GM19025 (cell line): ENCODE data around the gene FRMD4A.

Experiments used
- ATAC-seq: cut with Tn5 transposase; IDR thresholded peaks from one replicate; pipeline ENCODE4 v1.9.1; 2021; ENCODE audit warnings: mild to moderate bottlenecking, low read depth, moderate library complexity; ENCODE audit not compliant: unreplicated experiment

Gene FRMD4A

DNA sequence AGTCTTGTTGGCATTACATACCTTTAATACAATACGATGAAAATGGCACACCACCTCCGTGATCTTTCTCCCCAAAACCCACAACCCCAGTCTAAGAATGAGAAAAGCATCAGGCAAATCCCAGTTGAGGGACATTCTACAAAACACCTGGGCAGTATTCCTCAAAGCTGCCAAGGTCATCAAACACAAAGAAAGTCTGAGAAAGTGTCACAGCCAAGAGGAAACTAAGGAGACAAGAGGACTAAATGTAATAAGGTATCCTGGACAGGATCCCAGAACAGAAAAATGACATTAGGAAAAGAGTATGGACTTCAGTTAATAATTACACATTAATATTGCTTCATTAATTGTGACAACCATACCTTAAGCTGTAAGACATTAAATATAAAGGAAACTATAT lies 14.5 kb upstream of the FRMD4A start:
- ATAC-seq = no peak

DNA sequence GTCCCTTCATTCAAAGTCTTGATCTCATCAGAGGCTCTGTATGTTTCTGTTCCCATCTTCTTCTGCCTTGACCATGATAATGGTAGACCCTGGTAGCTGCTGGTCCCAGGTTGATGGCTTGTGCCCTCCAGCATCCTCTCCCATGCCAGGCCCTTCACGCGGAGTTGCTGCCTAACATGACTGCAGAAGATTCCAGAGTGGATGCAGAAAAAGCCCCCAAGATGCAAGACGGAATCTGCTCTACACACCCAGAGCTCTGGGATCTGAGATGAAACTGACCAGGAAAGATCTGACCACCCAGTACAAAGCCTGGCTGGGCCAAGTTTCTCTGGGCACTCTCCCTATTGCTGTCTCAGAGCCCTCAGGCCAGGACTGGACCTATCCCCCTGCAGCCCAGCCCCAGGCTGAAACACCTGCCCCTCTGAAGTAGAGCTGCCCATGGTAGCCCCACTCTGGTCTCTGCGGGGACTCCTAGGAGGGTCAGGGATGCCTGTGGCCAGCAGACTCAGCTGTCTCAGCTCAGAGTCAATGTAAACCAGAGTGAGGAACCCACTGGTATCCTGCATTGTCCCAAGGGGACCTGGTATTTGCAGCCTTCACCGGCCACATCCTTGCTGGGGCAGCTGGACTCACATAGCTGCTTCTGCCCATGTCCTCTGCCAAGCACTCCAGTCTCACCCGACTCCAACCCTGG lies 9.5 kb upstream of the FRMD4A start:
- no peak for ATAC-seq

DNA sequence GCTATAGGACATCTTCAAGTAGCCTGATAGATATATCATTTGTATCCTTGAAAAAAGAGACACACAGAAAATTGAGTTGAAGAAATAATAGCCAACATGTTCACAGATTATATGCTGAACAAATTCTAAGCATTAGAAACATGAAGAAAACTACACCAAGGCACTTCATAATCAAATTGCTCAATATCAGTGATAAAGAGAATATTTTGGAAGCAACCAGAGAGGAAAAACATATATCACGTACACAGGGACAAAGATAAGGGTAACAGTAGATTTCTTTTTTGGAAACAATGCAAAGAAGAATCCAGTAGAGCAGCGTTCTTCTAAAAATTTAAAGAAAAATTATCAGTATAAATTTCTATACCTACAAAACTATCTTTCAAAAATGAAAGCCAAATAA lies 6.0 kb upstream of the FRMD4A start:
- no peak for ATAC-seq

DNA sequence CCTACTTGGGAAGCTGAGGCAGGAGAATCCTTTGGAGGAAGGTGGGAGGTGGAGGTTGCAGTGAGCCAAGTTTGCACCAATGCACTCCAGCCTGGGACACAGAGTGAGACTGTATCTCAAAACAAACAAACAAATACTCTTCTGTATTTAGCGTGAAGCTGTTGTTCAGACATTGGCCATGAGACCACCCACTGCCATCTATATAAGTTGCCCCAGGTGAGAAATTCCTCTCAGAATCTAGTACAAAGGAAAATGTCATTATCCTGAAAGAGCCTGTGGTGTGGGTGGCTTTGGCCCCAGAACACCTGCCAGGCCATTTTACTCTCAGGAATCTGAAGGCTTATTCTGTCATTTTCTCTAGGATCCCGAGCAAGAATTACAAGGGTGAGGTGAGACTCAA lies 4.0 kb upstream of the FRMD4A start:
- ATAC-seq = no peak

DNA sequence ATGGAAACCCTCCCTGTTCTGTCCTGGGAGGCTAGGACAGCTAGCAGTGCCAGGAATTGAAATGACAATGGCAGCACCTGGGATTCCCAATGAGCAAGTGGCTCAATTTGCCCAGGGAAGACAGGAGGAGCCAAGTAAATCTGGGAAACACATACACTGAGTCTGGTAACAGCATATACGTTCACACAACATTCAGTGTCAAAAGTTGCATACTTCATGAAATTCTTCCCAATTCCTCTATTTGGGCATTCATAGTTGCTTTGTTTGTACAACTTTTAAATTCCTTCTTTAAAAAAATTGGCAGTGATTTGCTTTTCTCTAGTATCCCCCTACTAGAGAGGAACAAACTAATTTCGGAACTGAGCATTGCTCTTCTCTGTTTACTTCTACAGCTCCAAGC lies 2.9 kb upstream of the FRMD4A start:
- no peak for ATAC-seq

DNA sequence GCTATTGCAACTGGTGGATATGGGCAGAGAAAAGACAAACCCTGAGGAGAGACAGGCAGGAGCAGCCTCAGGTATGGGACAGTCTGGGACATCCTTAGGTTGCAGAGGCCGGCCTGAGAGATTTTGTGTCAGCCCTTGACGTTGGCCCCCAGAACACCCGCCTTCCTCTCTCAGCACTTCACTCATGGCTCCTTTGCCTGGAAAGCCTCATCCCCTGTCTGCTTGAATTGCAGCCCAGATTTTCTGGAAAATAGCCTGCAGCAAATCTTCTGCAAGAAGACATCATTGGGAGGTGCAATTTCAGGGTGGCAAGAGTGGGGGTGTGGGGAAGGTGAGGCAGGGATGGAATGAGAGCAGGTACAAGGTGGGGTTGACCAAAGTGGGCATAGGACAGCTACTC lies 2.2 kb upstream of the FRMD4A start:
- no peak for ATAC-seq

DNA sequence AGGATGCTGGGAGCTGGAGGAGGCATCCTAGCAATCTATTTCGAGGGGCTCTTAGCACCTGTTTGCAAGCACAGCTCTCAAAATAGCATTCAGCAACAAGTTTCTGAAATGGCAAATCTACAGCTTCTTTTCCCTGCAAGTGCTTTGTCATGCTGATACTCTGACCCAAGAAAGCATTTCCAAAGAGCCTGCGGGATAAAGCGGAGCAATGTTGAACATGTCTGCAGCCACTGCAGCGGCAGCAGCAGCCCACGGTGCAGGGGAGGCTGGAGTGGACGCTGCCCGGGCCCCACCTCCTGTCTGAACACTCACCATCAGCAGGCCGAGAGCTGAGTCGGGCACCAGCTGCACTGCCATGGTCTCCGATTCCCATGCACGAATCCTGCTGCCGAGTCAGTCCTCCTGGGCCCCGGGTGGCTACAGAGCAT lies 964 bp downstream of the FRMD4A start:
- no peak for ATAC-seq

DNA sequence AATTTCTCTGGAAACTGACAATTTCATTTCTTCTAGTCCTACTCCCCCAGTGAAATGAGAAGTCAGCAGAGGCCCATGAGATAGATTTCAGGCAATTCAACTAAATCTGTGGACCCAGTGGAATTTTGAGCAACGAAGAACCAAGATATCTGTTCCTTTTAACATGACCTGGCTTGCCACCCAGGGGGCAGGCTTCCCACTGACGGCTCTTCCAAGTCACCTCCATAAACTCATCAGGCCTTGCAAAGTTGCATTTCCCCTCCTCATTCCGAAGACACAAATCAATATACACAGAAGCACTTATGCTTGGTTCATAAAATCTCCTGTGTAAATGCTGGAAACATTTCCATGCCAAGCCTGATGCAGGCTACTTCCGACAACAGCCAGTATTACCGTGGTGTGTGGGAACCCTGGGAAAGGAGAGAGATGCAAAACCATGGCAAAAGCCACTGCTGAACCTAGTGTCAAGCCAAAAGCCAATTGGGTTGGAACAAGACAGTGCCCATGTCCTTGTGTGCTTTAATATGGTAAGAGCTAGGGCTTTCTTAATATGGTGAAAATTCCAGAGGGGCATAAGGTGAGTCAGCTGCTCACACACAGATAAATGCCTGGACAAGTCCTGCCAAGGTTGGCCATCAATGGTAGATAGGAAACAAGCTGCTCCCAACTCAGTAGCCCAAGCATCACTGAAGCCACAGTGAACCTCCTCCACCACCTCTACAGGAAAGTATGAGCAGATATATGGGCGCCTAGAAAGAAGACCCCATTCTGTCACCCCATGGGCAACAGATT lies 1.6 kb downstream of the FRMD4A start:
- ATAC-seq = no peak

DNA sequence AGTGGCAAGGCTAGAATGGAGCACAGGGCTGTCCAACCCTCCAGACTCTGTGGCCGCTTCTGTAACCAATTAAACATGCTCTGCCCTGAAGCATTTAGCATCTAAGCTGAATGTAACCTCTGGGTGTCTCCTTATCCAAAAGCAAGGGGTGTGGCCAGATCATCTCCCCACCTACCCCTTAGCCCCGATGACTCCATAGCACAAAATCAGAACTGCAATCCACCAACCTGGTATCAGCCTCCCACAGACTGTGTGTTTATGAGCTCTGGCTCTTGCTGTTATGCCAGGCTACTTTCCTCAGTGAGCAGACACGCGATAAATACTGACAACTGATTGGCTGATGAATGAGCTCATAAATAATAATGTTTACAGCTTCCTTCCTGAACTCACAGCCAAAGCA lies 3.2 kb downstream of the FRMD4A start:
- no peak for ATAC-seq

DNA sequence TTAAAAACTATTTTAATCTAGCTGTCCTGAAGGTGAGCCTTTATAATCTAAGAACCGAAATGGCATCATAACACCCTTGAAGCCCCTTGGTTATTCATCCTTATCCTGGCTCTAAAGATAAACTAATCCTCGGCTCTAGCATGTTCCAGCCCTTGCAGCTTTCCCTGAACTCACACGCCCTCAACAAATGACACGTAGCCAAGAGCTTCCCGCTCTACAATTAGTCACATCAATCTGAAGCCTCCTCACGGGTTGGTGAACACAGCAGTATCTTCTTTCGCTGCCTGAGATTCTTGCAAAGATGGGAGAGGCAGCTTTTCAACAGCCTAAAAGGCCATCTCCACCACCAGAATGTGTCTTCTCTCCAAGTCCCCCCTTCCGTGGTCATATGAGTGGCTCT lies 4.1 kb downstream of the FRMD4A start:
- ATAC-seq = no peak

DNA sequence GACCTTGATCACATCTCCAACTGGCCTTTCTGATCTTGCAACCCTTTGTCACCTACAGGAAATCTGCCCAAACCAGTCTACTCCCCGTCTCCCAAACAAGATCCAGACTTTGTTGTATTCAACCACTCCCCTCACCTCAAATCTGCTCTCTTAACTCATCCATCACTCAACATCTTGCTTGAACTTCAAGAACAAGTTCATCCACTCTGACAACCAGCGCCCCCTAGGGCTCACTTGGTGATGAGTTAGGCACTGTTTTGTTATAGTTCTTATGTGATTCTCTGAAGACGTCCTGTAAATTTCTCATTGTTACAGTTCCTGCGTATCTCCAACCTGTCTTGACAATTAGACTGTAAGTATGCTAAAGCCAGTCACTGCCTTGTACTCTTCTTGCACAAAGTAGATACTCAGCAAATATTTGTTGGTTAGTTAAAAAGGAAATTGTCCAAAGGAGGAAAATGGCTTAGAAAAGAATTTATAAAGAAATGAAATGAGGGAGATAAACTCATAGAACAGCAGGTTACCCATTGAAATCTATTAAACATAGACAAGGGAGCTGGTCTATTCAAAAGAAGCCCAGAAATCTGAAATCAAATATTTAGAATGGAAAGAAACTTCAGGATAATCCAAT lies 5.3 kb downstream of the FRMD4A start:
- no peak for ATAC-seq

DNA sequence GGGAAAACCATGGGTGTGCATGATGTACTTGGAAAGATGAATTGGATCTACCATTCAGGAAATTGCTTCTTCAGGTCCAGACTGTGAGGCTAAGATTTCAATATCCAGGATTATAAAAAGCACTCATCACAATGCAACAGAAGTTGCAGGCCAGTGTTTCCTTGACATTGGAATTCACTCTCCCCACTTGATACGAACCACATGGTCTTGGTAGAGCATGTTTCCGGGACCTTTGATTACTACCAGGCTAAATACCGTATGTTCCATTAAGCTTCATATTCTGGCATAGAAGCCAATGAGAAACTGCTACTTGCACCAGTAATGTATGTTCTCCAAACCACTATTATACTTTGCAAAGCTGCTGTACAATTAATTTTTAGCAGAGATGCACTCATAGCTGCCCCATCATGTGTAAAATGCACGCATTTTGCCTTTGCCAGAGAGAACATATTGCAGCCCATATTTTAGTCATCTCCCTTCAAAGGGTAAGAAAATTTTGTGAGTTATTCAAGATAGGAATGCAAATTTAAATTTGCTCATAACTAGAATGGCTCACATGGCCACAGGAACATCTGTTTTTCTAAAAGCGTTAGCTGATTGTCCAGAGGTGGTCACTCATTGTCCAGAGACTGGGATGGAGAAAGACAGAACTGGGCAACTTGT lies 8.1 kb downstream of the FRMD4A start:
- no peak for ATAC-seq

DNA sequence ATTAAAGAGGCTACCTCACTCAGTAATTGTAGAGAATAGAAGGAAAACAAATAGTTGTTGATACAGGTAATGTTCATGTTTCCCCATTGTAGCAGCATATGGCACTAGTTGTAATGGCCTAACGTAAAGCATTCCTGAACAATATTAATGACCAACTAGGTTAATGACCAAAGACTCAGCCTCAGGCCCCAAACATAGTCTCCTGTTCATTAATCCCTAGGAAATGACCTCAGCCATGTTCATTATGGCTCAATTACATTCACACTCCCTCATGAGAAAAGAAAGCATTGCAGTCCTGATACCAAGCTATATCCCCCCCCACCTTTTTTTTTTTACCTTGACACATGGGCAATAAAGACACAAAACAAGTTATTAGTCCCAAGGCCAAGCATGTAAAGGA lies 12.7 kb downstream of the FRMD4A start:
- no peak for ATAC-seq

DNA sequence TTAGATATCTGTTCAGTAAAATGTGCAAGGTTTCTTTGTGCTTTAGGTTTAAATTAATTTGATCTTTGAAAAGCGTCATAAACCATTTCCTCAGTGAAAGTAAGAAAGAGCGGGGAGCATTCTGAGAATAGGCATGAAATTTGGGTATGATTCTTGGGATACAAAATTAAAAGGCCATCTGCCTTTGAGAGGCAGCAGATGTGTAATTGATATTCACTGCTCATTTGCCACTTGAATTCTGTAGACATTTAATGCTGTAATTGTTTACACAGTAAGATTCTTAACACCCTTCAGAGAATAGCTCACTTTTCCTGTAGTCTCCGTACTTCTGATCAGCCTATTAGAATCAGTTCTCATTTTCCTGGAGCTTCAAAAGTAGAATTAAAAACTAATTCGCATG lies 18.7 kb downstream of the FRMD4A start:
- no peak for ATAC-seq

DNA sequence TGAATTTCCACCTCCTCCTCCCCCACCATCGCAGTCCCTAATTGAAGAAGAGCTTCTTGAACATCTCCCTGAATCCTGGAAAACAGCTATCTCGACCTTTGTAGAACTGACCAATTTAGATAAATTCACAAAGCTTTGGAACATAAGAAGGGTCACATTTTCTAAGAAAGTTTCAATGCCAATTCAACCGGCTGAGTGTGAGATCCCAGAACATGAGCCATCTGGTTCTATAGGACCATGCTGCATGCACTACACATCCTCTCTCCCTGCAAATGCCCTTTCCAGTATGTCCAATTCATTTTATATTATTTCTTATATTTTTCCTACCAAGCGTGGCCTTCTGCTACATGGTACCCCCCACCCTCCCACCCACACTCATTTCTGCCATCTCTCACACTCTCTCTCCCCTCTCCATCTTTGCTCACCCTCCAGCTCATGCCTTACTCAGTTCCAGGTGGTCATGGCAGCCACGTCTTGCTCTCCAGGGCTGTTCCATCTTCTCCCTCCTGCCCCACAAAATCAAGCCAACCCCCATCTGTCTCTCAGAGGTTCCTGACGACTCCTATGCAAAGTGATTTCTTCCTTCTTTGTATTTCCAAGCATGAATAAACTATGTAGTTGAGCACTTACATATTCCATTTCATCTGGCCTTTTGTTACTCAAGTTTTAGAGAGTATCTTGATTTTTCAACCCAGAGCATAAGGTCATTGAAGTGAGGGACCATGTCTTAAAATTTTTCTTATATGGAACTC lies 19.3 kb downstream of the FRMD4A start:
- no peak for ATAC-seq

DNA sequence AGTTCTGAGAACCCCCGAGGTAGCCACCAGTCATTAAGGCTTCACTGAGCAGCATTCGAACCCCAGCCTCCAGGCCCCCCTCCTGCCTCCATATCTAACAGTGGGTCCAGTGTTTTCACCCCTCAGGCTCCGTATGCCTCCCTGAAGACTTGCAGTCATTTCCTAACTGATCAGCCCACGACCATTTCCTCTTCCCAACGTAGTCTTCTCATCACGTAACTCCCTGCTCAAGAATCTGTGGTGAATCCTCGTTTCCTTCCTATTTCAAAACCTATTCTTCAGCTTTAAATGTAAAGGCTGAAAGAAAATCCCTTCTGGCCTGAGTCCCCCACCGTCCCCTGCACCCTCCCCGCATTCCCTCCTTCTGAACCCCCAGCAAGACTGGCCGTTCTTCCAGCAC lies 21.1 kb downstream of the FRMD4A start:
- ATAC-seq = no peak

DNA sequence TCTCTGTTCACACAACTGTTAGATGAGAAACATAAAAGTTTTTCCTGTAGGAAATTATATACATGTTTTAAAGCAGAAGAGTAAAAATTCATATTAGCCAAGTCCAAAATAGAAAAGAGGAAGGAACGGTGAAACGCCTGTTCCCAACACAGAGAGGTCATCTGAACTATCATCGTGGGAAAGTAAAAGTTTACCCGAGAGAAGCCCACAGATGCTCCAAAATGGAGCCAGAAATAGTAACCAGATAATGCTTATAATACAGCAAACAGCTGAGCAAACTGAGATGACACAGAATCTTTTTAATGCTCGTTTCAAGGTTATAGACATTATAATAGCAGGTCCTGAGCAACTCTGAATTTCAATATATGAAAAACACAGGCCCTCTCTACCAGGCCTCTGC lies 24.5 kb downstream of the FRMD4A start:
- no peak for ATAC-seq

DNA sequence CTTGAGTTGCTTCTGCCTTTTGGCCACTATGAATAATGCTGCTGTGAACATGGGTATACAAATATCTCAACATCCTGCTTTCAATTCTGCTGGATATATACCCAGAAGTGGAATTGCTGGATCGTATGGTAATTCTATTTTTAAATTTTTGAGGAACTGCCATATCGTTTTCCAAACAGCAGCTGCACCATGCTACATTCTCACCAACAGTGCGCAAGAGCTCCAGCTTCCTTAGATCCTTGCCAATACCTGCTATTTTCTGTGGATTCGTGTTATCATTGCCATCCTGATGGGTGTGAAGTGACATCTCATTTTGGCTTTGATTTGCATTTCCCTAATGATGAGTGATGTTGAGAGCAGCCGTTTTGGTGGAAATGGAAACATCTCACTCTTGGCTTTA lies 26.7 kb downstream of the FRMD4A start:
- no peak for ATAC-seq

DNA sequence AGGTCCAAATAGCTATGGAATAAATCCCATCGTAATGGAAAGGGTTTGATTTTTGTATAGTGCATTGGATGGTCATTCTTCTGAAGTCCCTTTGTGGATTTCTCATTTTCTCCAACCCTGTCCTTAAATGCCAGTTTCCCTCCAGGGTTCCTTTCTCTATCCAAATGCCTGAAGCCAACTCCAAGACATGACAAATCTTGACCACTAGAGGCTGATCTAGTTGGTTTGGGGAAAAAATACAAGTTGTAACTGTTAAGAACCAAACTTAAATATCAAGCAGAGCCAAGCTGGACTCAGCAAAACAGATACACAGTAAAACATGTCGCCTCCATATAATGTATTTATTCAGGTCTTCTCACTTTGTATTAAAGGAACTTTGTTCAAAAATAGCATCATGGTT lies 28.7 kb downstream of the FRMD4A start:
- no peak for ATAC-seq

DNA sequence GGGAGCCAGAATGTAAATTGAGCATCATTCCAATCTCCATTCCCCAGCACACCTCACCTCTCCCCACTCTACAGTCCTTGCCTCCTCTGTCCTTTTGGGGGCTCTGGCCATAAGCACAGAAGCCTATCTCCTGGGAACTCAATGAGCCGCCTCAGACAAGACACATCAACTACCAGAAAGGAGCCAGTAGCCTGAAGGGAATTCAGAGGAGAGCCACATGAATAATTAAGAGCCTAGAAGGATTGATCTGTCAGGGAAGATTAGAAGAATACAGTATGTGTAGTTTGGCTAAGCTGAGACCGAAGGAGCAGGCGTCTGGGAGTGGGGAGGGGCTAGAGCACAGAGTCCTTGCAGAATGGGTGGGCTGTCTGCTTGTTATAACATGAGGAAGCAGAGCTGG lies 31.2 kb downstream of the FRMD4A start:
- ATAC-seq = no peak
